SK-N-SH (cell line): ENCODE measurements around the gene SORBS2.

Experiments
- CTCF ChIP-seq: fragments of 200-600 bp; sonication (generic); IDR thresholded peaks from 2 replicates; pipeline ENCODE4 v1.6.1; 2017; ENCODE audit warnings: antibody characterized with exemption, mild to moderate bottlenecking, moderate library complexity
- EZH2phosphoT487 ChIP-seq: fragments of 200-600 bp; sonication (generic); IDR thresholded peaks from 2 replicates; pipeline ENCODE4 v1.6.1; 2017; ENCODE audit warnings: low read depth, mixed run types, mild to moderate bottlenecking, antibody characterized with exemption, moderate library complexity, borderline replicate concordance
- FOXM1 ChIP-seq: IDR thresholded peaks from 2 replicates; pipeline ENCODE4 v1.4.0; 2012; ENCODE audit warnings: low read depth, mild to moderate bottlenecking
- NFIC ChIP-seq: IDR thresholded peaks from 2 replicates; pipeline ENCODE4 v1.4.0; 2012; ENCODE audit warnings: borderline replicate concordance
- POLR2AphosphoS5 ChIP-seq: IDR thresholded peaks from 2 replicates; pipeline ENCODE4 v1.6.1; 2012; ENCODE audit warnings: low read depth, low read length
- REST ChIP-seq: IDR thresholded peaks from 2 replicates; pipeline ENCODE4 v1.6.1; 2012; ENCODE audit warnings: mild to moderate bottlenecking, low read depth, low read length, moderate library complexity
- SIN3A ChIP-seq: IDR thresholded peaks from 2 replicates; pipeline ENCODE4 v1.6.1; 2012; ENCODE audit warnings: low read depth, mild to moderate bottlenecking, low read length, moderate library complexity, borderline replicate concordance

- TF ChIP-seq POLR2AphosphoS5 (no peak), NFIC (no peak), CTCF (no peak), FOXM1 (no peak), SIN3A (no peak), REST (no peak), EZH2phosphoT487 (no peak)
Measured at GRCh38 chr4:185717377-185717741, 94.6 kb downstream of the SORBS2 start.
